Measurements from ENCODE around the gene OASL. TPM values are rescaled to one million over a fixed set of nuclear protein-coding genes. Genes with fewer than 3 reads are reported as not detected.

The OASL gene
- total RNA-seq, 4 donors from 2014 or later, result 0.26 to 0.75 (median 0.46) TPM

DNA sequence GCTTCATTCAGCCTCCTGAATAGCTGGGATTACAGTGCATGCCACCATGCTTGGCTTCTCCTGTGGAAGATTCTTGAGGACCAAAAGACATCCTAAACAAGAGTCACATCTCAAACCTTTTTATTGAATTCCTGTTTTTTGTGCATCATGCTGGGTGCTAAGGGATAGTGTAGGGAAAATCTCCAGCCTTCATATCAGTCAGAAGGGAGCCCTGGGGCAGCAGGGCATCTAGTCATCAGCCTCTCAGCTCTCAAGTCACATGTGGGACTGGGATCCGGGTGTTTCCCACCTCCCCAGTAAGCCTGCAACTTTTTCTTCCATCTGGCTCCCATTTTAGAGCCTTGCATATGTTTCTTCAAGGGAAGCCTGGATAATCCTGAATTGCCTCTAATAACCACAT, 25.1 kb upstream of the OASL start:
- intact Hi-C loops (cut with DNase I), result no loop called here
- H3K36me3 ChIP-seq, result no peaks in the 10 kb centered on the region
- peak; percentile 64 for DNase-seq (ENCODE audit: extremely low spot score)
- no peak overlapping the region for H3K27ac ChIP-seq (replicated peaks in 1 of 4)
- peaks cover 0 to 11% (median 4%) of the 10 kb centered on the region in 4 donors for H3K4me1 ChIP-seq
- no peak for TF ChIP-seq POLR2AphosphoS5 (IDR thresholded peaks at IDR 0.05)
- TF ChIP-seq, protein P1, sequence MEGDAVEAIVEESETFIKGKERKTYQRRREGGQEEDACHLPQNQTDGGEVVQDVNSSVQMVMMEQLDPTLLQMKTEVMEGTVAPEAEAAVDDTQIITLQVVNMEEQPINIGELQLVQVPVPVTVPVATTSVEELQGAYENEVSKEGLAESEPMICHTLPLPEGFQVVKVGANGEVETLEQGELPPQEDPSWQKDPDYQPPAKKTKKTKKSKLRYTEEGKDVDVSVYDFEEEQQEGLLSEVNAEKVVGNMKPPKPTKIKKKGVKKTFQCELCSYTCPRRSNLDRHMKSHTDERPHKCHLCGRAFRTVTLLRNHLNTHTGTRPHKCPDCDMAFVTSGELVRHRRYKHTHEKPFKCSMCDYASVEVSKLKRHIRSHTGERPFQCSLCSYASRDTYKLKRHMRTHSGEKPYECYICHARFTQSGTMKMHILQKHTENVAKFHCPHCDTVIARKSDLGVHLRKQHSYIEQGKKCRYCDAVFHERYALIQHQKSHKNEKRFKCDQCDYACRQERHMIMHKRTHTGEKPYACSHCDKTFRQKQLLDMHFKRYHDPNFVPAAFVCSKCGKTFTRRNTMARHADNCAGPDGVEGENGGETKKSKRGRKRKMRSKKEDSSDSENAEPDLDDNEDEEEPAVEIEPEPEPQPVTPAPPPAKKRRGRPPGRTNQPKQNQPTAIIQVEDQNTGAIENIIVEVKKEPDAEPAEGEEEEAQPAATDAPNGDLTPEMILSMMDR (IDR thresholded peaks at IDR 0.05), result no peak
- no peak for TF ChIP-seq POLR2A (IDR thresholded peaks at IDR 0.05; ENCODE audit: low read depth)
- TF ChIP-seq EP300 (IDR thresholded peaks at IDR 0.05), result no peak
- WGBS, result 100% methylated on average over 1 of the region's 1 CpG
- peaks cover 0 to 26% (median 0%) of the 10 kb centered on the region in 4 donors for H3K27me3 ChIP-seq
- no peaks in the 10 kb centered on the region for H3K9me3 ChIP-seq
- H3K4me3 ChIP-seq, result no peak overlapping the region

DNA sequence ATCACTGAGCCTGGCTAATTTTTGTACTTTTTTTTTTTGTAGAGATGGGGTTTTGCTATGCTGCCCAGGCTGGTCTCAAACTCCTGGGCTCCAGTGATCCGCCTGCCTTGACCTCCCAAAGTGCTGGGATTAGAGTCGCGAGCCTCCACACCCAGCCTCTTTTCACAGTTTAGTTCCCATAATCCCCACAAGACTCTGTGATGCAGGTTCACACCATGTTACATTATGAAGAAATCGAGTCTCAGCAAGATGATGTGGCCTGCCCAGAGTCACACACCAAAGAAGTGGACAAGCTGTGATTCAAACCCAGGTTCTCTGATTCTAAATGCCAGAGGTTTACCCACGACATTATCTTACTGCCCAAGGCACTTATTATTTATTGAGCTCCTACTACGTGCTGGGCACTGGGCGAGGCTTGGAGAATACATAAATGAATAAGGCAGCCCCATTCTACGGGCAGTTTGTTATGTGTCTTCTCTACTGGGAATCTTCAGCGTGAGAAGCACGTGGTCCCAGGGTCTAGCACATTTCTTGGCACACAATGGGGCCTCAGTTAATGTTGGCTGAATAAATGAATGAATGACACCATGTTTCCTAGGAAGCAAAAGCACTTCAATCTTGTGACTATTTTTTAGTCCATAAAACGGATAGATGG, 23.5 kb upstream of the OASL start:
- Histone ChIP-seq H3K27ac (replicated peaks in 1 of 4) (no peak overlapping the region), H3K9me3 (no peaks in the 10 kb centered on the region), H3K27me3 (peaks cover 0 to 21% (median 0%) of the 10 kb centered on the region in 4 donors), H3K36me3 (no peaks in the 10 kb centered on the region), H3K4me3 (no peak overlapping the region), H3K4me1 (peaks cover 0 to 11% (median 4%) of the 10 kb centered on the region in 4 donors)
- WGBS, result 89% methylated on average over 11 of the region's 11 CpGs
- peak; percentile 74 for DNase-seq (ENCODE audit: extremely low spot score)
- intact Hi-C loops (cut with DNase I), result no loop called here
- TF ChIP-seq EP300 (IDR thresholded peaks at IDR 0.05) (no peak), POLR2A (IDR thresholded peaks at IDR 0.05; ENCODE audit: low read depth) (no peak)
- TF ChIP-seq, protein P1 (IDR thresholded peaks at IDR 0.05), result no peak

DNA sequence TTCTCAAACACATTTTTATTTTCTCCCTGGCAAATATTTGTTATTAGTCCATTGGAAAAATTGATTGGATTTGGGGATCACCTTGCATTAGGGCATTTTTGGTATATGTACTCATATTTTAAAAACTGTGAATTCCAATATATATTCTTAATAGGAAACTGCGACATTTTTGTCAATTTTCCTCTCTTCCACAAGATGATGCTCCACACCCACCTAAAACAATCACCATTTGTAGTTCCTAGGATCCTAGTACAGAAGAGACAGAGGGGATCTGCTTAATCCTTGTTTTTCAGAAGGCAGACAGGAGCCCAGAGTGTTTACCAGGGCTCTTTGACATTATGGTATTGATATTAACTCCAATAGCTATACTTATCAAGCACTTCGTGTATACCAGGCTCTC, 22.8 kb upstream of the OASL start:
- Histone ChIP-seq H3K27me3 (peaks cover 0 to 16% (median 0%) of the 10 kb centered on the region in 4 donors), H3K4me1 (peaks cover 0 to 11% (median 4%) of the 10 kb centered on the region in 4 donors), H3K9me3 (no peaks in the 10 kb centered on the region), H3K4me3 (no peak overlapping the region), H3K27ac (replicated peaks in 1 of 4) (no peak overlapping the region), H3K36me3 (no peaks in the 10 kb centered on the region)
- intact Hi-C loops (cut with DNase I), result no loop called here
- DNase-seq (ENCODE audit: extremely low spot score), result no peak
- TF ChIP-seq POLR2A (IDR thresholded peaks at IDR 0.05; ENCODE audit: low read depth), result no peak
- TF ChIP-seq, protein P1 (IDR thresholded peaks at IDR 0.05), result peak in 1 of 3 experiments; percentile 9
- TF ChIP-seq EP300 (IDR thresholded peaks at IDR 0.05), result no peak
- no peak for TF ChIP-seq POLR2AphosphoS5 (IDR thresholded peaks at IDR 0.05)
- 59% methylated on average over 2 of the region's 2 CpGs for whole genome bisulfite sequencing

DNA sequence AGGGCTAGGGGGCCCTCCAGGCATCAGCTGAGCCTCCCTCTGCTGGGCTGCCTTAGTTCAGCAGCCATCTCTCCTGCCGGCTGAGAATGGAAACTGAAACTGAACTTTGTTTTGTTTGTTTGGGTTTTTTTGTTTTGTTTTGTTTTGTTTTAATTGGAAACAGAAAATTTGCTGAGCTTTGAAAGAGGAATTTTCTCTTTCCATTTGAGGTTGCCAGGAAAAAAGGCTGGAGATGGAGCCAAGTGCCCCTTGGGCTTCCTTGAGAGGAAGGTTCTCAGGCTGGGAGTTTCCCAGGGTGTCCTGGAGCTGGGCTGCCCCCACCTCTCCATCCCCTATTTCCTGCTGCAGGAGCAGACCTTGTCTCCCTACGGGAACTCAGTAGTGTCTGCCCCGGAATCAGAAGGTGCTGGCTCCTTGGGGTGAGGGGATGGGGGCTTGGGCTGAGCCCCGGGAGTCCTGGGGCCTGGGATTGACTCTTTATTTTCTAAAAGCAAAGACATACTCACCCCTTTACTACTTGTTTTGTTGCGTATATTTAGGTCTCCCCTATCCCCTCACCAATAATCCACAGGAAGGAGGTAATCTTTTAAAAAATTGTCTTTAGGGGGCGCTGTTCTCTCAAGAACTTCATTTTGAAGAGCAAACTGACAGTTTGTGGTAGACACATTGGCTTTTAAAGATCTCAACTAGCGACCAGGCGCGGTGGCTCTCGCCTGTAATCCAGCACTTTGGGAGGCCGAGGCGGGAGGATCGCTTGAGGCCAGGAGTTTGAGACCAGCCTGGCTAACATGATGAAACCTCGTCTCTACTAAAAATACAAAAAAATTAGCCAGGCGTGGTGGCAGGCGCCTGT, 21.3 kb upstream of the OASL start:
- H3K4me3 ChIP-seq, result peak overlapping the region; percentile 34 to 36 (median 35)
- WGBS, result 44% methylated on average over 16 of the region's 16 CpGs
- H3K27me3 ChIP-seq, result peaks cover 0 to 13% (median 0%) of the 10 kb centered on the region in 4 donors
- H3K4me1 ChIP-seq, result peaks cover 0 to 11% (median 4%) of the 10 kb centered on the region in 4 donors
- no peaks in the 10 kb centered on the region for H3K36me3 ChIP-seq
- peak; percentile 86 for DNase-seq (ENCODE audit: extremely low spot score)
- H3K9me3 ChIP-seq, result no peaks in the 10 kb centered on the region
- TF ChIP-seq EP300 (IDR thresholded peaks at IDR 0.05) (no peak), POLR2A (IDR thresholded peaks at IDR 0.05; ENCODE audit: low read depth) (no peak), POLR2AphosphoS5 (IDR thresholded peaks at IDR 0.05) (no peak)
- TF ChIP-seq, protein P1 (IDR thresholded peaks at IDR 0.05), result peak; percentile 25 to 31 (median 28)
- peak overlapping the region in 3 of 4 donors; percentile 32 to 62 (median 49) for H3K27ac ChIP-seq (replicated peaks in 1 of 4)
- intact Hi-C loops (cut with DNase I), result no loop called here
